Dermis microvascular lymphatic vessel endothelial cell (primary cell): ENCODE measurements around the gene TXNDC17. TPM values are rescaled to one million over a fixed set of nuclear protein-coding genes. Genes with fewer than 3 reads are reported as not detected.
"Not testable (repeated sequence)": the region's sequence is repeated elsewhere in the genome, so short reads cannot be mapped to it uniquely, and the experiment has no call there.

Experiments used
- DNase-seq, 2 donors: peaks; one replicate each; pipeline versions ENCODE4 v3.0.0 to v3.0.0-alpha.2; 2010; ENCODE audit warnings: low read depth in 2 of 2
- total RNA-seq: library from RNA; depleted of rRNA; stranded (reverse); fragments of >200 nt; gene quantifications from 2 replicates; pipeline ENCODE4 v1.2.1, GENCODE V29; 2014

The TXNDC17 gene
- 74.2 and 85.4 TPM in 2 replicates for total RNA-seq

GRCh38 chr17:6640536-6641246 is at the start of gene TXNDC17, which contains the start of gene KIAA0753:
Gene TXNDC17 (plus strand): TSS chr17:6641060. CDS start chr17:6641083, 23 bp downstream.
Gene KIAA0753 (minus strand): TSS chr17:6640711. CDS start chr17:6635103, 5,608 bp downstream.
- DNase-seq: peak; percentile 83 to 91

- DNase-seq: no peak
Measured at GRCh38 chr17:6591599-6592158, 49.2 kb upstream of the TXNDC17 start.

- no peak for DNase-seq
Measured at GRCh38 chr17:6592173-6592572, 48.7 kb upstream of the TXNDC17 start.

GRCh38 chr17:6593371-6593770 is 47.5 kb upstream of the TXNDC17 start:
- not testable (repeated sequence) for DNase-seq

GRCh38 chr17:6596081-6596480 is 44.8 kb upstream of the TXNDC17 start:
- DNase-seq: no peak

GRCh38 chr17:6596511-6596910 is 44.3 kb upstream of the TXNDC17 start:
- DNase-seq: no peak

- no peak for DNase-seq
Measured at GRCh38 chr17:6596941-6597340, 43.9 kb upstream of the TXNDC17 start.

GRCh38 chr17:6597727-6598126 is 43.1 kb upstream of the TXNDC17 start:
- no peak for DNase-seq

GRCh38 chr17:6599364-6599763 is 41.5 kb upstream of the TXNDC17 start:
- peak in 1 of 2 donors; percentile 71 for DNase-seq

GRCh38 chr17:6602141-6602540 is 38.7 kb upstream of the TXNDC17 start:
- no peak for DNase-seq

GRCh38 chr17:6603744-6604325 is 37.0 kb upstream of the TXNDC17 start:
- no peak for DNase-seq

- no peak for DNase-seq
Measured at GRCh38 chr17:6605142-6605541, 35.7 kb upstream of the TXNDC17 start.

GRCh38 chr17:6608321-6608720 is 32.5 kb upstream of the TXNDC17 start:
- no peak for DNase-seq

- DNase-seq: no peak
Measured at GRCh38 chr17:6610011-6610410, 30.8 kb upstream of the TXNDC17 start.

- no peak for DNase-seq
Measured at GRCh38 chr17:6611231-6611630, 29.6 kb upstream of the TXNDC17 start.

- DNase-seq: no peak
Measured at GRCh38 chr17:6623941-6624340, 16.9 kb upstream of the TXNDC17 start.

GRCh38 chr17:6626616-6627015 is 14.2 kb upstream of the TXNDC17 start:
- DNase-seq: no peak

GRCh38 chr17:6627019-6627418 is 13.8 kb upstream of the TXNDC17 start:
- DNase-seq: peak in 1 of 2 donors; percentile 12

GRCh38 chr17:6630390-6630789 is 10.5 kb upstream of the TXNDC17 start:
- DNase-seq: no peak

- no peak for DNase-seq
Measured at GRCh38 chr17:6632530-6632929, 8.3 kb upstream of the TXNDC17 start.

- DNase-seq: no peak
Measured at GRCh38 chr17:6633263-6633662, 7.6 kb upstream of the TXNDC17 start.

GRCh38 chr17:6636105-6636504 is 4.8 kb upstream of the TXNDC17 start:
- DNase-seq: no peak
